GM10266 (cell line): Measurements from ENCODE around the gene INPP4B.

Experiments
- DNase-seq: peaks from one replicate; pipeline ENCODE4 v3.0.0; 2012; ENCODE audit errors: extremely low spot score
- CTCF ChIP-seq: IDR thresholded peaks from 2 replicates; pipeline ENCODE4 v1.5.1; 2012; ENCODE audit warnings: mild to moderate bottlenecking, low read depth; ENCODE audit not compliant: control insufficient read depth, insufficient read depth; ENCODE audit errors: missing control alignments

The INPP4B gene

GRCh38 chr4:142169216-142169615, 676.9 kb downstream of the INPP4B start:
- DNase-seq = no peak
- no peak for TF ChIP-seq CTCF

- no peak for DNase-seq
- TF ChIP-seq CTCF = no peak
These were observed 677.9 kb downstream of the INPP4B start for GRCh38 chr4:142168181-142168580.

- TF ChIP-seq CTCF = no peak
- DNase-seq = no peak
These were observed 681.2 kb downstream of the INPP4B start for GRCh38 chr4:142164767-142165500.

- no peak for TF ChIP-seq CTCF
- DNase-seq = no peak
These were observed 685.0 kb downstream of the INPP4B start for GRCh38 chr4:142161086-142161485.

- no peak for TF ChIP-seq CTCF
These were observed 685.6 kb downstream of the INPP4B start for GRCh38 chr4:142160509-142160908.

GRCh38 chr4:142158980-142159379, 687.1 kb downstream of the INPP4B start:
- no peak for DNase-seq
- TF ChIP-seq CTCF = no peak

More at GRCh38 chr4:142160509-142160908, 685.6 kb downstream of the INPP4B start:
- no peak for DNase-seq

- TF ChIP-seq CTCF = no peak
- no peak for DNase-seq
These were observed 689.8 kb downstream of the INPP4B start for GRCh38 chr4:142156256-142156655.
